ENCODE results near the gene OLFM3. TPM values are rescaled to one million over a fixed set of nuclear protein-coding genes. Genes with fewer than 3 reads are reported as not detected.

The OLFM3 gene
- total RNA-seq, 4 donors from 2014 or later = not detected

DNA sequence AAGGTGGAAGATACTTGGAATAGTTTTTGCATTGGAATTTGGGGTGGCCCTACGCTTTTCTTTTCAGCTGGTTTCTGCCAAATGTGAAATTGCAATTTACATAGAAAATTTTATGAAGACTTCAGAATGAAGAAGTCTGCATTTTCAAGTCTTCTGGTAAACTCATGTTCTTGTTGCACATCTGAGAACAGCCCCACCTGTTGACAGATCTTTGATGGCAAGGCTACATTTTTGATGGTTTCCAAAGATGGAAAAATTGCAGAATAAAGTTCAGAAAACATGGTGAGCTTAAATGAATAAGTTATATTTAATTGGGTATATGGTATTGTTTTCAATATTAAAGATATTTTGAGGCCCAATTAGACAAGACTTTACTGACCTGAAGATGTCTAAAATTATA, 25.4 kb downstream of the OLFM3 start:
- no peak for ATAC-seq
- Histone ChIP-seq H3K27me3 (no peaks in the 10 kb centered on the region), H3K4me1 (no peaks in the 10 kb centered on the region), H3K36me3 (no peaks in the 10 kb centered on the region), H3K27ac (no peak overlapping the region), H3K9me3 (no peaks in the 10 kb centered on the region), H3K4me3 (no peak overlapping the region)
- in situ Hi-C loops (cut with MboI; ENCODE audit: low sequenced_read_pairs in 4 of 4) (no loop called here), intact Hi-C loops (cut with DNase I; ENCODE audit: low total_unique reads) (no loop called here)
- TF ChIP-seq POLR2A (IDR thresholded peaks at IDR 0.05) = no peak
- DNase-seq = no peak

DNA sequence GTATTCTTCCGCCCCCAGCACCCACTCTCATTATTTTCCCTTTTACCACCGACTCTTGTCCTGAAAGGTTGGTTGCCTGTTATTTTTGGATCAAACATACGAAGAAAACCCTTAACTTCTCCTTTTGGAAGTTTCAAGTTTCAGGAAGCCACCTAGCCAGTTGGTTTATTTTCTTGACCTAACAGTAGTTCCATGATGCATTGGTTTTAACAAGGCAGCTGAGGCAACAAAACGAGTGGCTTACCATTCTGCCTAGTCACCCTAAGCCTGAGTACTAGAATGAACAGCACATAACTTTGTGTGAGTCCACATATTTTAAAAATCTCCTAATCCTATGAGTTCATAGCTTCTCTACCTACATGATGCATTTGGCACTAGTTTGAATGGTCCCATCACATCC, 28.9 kb downstream of the OLFM3 start:
- no peaks in the 10 kb centered on the region for H3K4me1 ChIP-seq
- ATAC-seq = no peak
- H3K27me3 ChIP-seq = no peaks in the 10 kb centered on the region
- in situ Hi-C loops (cut with MboI; ENCODE audit: low sequenced_read_pairs in 4 of 4) (no loop called here), intact Hi-C loops (cut with DNase I; ENCODE audit: low total_unique reads) (no loop called here)
- no peak overlapping the region for H3K27ac ChIP-seq
- no peak for DNase-seq
- H3K4me3 ChIP-seq = no peak overlapping the region
- TF ChIP-seq POLR2A (IDR thresholded peaks at IDR 0.05) = no peak
- TF ChIP-seq, protein P1, sequence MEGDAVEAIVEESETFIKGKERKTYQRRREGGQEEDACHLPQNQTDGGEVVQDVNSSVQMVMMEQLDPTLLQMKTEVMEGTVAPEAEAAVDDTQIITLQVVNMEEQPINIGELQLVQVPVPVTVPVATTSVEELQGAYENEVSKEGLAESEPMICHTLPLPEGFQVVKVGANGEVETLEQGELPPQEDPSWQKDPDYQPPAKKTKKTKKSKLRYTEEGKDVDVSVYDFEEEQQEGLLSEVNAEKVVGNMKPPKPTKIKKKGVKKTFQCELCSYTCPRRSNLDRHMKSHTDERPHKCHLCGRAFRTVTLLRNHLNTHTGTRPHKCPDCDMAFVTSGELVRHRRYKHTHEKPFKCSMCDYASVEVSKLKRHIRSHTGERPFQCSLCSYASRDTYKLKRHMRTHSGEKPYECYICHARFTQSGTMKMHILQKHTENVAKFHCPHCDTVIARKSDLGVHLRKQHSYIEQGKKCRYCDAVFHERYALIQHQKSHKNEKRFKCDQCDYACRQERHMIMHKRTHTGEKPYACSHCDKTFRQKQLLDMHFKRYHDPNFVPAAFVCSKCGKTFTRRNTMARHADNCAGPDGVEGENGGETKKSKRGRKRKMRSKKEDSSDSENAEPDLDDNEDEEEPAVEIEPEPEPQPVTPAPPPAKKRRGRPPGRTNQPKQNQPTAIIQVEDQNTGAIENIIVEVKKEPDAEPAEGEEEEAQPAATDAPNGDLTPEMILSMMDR (IDR thresholded peaks at IDR 0.05 in 4 of 5, conservative IDR thresholded peaks at IDR 0.05 in 1 of 5) = no peak
- no peaks in the 10 kb centered on the region for H3K9me3 ChIP-seq
- H3K36me3 ChIP-seq = no peaks in the 10 kb centered on the region

DNA sequence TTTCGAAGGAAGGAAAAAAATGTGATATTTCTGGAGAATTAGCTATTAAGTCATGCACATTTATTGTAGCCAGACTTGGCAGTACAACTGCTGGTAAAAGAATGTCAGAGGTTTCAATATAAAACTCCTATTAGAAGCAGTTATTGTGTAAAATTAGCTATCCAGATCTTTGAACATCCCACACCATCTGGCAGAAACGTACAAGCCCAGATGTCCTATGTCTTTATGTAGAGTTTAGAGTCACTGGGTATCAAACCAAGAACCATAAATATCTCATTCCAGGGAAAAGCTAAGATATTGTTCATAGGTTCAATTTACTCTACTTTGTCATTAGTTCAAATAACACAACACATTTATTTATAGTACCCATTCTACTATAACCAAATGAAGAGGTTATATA, 31.4 kb downstream of the OLFM3 start:
- ATAC-seq (no peak), DNase-seq (no peak)
- Histone ChIP-seq H3K4me1 (no peaks in the 10 kb centered on the region), H3K36me3 (no peaks in the 10 kb centered on the region), H3K4me3 (no peak overlapping the region), H3K27me3 (no peaks in the 10 kb centered on the region), H3K9me3 (no peaks in the 10 kb centered on the region), H3K27ac (no peak overlapping the region)
- intact Hi-C loops (cut with DNase I; ENCODE audit: low total_unique reads) (no loop called here), in situ Hi-C loops (cut with MboI; ENCODE audit: low sequenced_read_pairs in 4 of 4) (no loop called here)
- TF ChIP-seq POLR2A (IDR thresholded peaks at IDR 0.05) = no peak
- TF ChIP-seq, protein P1 (IDR thresholded peaks at IDR 0.05 in 4 of 5, conservative IDR thresholded peaks at IDR 0.05 in 1 of 5) = no peak

DNA sequence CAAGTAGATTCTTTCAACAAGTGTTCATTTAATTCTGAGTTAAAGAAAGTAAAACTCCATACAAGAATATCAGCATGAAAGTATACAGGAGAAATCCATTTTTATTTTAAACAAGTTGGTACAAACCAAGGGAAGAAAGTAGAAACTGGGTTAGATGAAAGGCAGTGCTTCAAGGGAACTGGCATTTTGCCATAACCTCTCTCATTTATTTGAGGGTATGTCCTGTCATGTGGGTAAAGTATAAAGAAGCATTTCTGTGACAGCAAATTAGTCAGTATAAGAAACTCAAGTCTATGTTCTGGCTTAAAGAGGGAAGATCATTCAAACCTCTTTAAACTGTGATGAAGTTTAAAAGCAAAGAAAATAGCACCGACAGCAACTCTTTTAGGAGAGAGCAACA, 32.0 kb downstream of the OLFM3 start:
- intact Hi-C loops (cut with DNase I; ENCODE audit: low total_unique reads) = no loop called here
- Histone ChIP-seq H3K27me3 (no peaks in the 10 kb centered on the region), H3K27ac (no peak overlapping the region), H3K4me3 (no peak overlapping the region), H3K9me3 (no peaks in the 10 kb centered on the region), H3K4me1 (no peaks in the 10 kb centered on the region), H3K36me3 (no peaks in the 10 kb centered on the region)
- in situ Hi-C loops (cut with MboI; ENCODE audit: low sequenced_read_pairs in 4 of 4) = no loop called here
- DNase-seq (no peak), ATAC-seq (no peak)
- TF ChIP-seq POLR2A (IDR thresholded peaks at IDR 0.05) = no peak
- TF ChIP-seq, protein P1 (IDR thresholded peaks at IDR 0.05 in 4 of 5, conservative IDR thresholded peaks at IDR 0.05 in 1 of 5) = no peak

DNA sequence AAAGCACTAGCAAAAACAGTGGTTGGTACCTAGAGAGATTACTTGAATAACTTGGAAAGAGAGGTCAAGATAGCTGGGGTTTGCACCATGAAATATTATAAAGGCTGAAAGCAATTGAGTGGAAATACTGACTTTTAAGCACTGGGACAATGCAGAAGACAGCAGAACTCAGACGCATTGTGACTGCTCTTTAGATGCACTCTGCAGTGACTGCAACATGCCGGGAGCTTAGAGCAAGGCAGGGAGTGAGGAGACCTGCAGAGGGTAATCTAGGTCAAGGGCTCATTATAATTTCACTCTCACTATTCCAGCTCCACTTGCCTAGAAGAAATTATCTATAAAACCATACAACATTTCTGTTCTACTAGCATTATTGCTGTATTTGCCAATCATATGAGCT, 36.6 kb downstream of the OLFM3 start:
- in situ Hi-C loops (cut with MboI; ENCODE audit: low sequenced_read_pairs in 4 of 4) (no loop called here), intact Hi-C loops (cut with DNase I; ENCODE audit: low total_unique reads) (no loop called here)
- TF ChIP-seq POLR2A (IDR thresholded peaks at IDR 0.05) = no peak
- TF ChIP-seq, protein P1 (IDR thresholded peaks at IDR 0.05 in 4 of 5, conservative IDR thresholded peaks at IDR 0.05 in 1 of 5) = no peak
- no peaks in the 10 kb centered on the region for H3K27me3 ChIP-seq
- no peak overlapping the region for H3K4me3 ChIP-seq
- DNase-seq (no peak), ATAC-seq (no peak)
- H3K9me3 ChIP-seq = no peaks in the 10 kb centered on the region
- no peak overlapping the region for H3K27ac ChIP-seq
- no peaks in the 10 kb centered on the region for H3K36me3 ChIP-seq
- H3K4me1 ChIP-seq = no peaks in the 10 kb centered on the region

Data from gastrocnemius medialis (tissue), 4 donors.